ENCODE data around the gene NEK9. TPM values are rescaled to one million over a fixed set of nuclear protein-coding genes. Genes with fewer than 3 reads are reported as not detected.

Gene NEK9
- total RNA-seq, 1 donor from 2014 or later: 133 TPM

DNA sequence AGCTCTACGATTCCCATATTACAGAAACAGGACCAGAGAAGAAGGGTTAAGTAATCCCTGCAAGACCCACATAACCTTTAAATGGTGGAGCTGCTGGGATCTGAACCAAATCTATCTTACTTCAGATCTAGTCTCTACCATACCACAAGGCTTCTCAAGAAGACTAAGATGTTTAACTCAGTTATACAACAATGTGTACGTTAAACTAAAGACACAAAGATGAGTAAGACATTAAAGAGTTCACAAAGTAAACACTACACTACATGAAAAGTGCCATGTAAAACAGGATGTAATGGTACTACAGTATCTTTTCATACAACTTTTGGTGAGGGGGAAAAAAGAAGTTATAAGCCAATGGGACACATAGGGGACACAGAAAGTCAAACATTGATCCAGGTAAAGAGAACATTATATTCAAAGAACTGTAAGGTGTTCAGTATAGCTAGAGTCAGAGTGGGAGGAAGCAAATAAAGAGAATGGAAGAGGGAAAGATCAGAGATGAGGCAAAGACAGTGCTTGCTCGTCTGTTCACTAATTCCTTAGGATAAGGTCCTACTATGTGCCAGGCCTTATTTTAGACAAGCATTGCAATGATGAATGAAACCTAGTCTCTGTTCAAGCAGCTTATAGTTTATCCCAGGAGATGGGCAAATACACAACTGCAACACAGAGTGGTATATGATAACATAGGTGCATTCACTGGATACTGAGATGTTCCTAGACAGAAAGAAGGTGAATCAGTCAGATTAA, 41.9 kb upstream of the NEK9 start:
- Mint-ChIP-seq H3K9me3 (no peaks in the 10 kb centered on the region), H3K4me1 (peaks cover 22% of the 10 kb centered on the region), H3K36me3 (no peaks in the 10 kb centered on the region), H3K27me3 (ENCODE audit: low read depth) (no peaks in the 10 kb centered on the region), H3K4me3 (no peak overlapping the region), H3K27ac (no peak overlapping the region)
- TF ChIP-seq, protein P1, sequence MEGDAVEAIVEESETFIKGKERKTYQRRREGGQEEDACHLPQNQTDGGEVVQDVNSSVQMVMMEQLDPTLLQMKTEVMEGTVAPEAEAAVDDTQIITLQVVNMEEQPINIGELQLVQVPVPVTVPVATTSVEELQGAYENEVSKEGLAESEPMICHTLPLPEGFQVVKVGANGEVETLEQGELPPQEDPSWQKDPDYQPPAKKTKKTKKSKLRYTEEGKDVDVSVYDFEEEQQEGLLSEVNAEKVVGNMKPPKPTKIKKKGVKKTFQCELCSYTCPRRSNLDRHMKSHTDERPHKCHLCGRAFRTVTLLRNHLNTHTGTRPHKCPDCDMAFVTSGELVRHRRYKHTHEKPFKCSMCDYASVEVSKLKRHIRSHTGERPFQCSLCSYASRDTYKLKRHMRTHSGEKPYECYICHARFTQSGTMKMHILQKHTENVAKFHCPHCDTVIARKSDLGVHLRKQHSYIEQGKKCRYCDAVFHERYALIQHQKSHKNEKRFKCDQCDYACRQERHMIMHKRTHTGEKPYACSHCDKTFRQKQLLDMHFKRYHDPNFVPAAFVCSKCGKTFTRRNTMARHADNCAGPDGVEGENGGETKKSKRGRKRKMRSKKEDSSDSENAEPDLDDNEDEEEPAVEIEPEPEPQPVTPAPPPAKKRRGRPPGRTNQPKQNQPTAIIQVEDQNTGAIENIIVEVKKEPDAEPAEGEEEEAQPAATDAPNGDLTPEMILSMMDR (IDR thresholded peaks at IDR 0.05; ENCODE audit: unreplicated experiment): no peak
- no peak for DNase-seq (ENCODE audit: low spot score in 2 of 2, unreplicated experiment in 2 of 2)

DNA sequence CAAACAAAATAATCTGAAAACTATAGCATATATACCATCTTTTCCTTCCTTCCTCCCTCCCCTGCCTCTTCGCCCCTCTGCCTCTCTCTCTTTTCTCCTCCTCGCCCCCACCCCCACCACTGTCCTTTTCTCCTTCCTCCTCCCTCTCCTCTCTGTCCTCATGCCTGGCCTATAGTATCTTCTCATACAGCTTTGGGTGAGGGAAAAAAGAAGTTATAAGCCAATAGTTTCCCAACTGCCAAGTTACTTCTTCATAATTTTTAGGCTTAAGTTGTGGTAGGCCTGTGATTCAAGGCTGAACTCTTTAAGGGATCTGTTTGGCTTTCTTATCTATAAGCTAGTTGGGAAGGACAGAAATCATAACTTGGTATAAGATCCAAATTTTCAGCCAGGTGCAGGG, 40.5 kb upstream of the NEK9 start:
- no peaks in the 10 kb centered on the region for H3K27me3 Mint-ChIP-seq (ENCODE audit: low read depth)
- TF ChIP-seq, protein P1 (IDR thresholded peaks at IDR 0.05; ENCODE audit: unreplicated experiment): no peak
- H3K4me3 Mint-ChIP-seq: no peak overlapping the region
- H3K27ac Mint-ChIP-seq: no peak overlapping the region
- no peaks in the 10 kb centered on the region for H3K36me3 Mint-ChIP-seq
- peaks cover 20% of the 10 kb centered on the region for H3K4me1 Mint-ChIP-seq
- no peaks in the 10 kb centered on the region for H3K9me3 Mint-ChIP-seq
- DNase-seq (ENCODE audit: low spot score in 2 of 2, unreplicated experiment in 2 of 2): no peak

DNA sequence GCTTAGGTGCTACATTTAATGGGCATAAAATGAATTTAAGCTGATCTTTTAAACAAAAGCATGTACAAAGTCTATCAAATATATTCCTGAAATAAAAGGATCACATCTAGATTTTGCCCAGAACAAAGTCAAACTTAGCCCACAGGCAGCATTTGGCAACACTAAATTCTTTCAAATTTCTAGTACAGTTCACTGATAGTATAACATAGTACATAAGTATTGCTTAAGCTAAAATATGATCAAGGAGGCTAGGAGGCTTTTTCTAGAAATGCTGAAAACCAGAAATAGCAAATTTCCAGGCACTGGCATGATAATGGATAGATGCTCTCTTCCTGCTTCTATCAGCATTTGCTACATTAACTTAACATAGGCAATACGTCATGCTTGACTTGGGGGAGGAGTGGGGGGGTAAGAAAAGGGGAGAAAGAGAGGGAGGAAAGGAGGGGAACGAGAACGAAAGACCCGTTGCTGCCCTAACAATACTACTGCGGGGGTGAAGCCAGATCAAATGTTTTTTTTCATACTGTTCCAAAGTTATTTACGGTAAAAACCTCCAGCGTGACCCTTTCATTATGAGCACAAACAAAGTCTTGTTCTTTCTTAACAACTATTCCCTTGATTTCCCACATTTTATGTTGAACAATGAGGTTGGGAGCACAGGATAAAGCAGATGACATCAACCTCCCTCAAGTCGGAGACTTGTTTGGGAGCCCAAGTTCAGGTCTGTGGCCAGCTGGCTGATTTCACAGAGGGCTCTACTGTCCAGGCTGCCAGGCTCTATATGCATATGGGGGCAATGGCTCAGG, 38.9 kb upstream of the NEK9 start:
- DNase-seq (ENCODE audit: low spot score in 2 of 2, unreplicated experiment in 2 of 2): no peak
- H3K4me3 Mint-ChIP-seq: no peak overlapping the region
- peak overlapping the region; percentile 52 for H3K27ac Mint-ChIP-seq
- H3K27me3 Mint-ChIP-seq (ENCODE audit: low read depth): no peaks in the 10 kb centered on the region
- no peaks in the 10 kb centered on the region for H3K36me3 Mint-ChIP-seq
- TF ChIP-seq, protein P1 (IDR thresholded peaks at IDR 0.05; ENCODE audit: unreplicated experiment): no peak
- H3K9me3 Mint-ChIP-seq: no peaks in the 10 kb centered on the region
- H3K4me1 Mint-ChIP-seq: peaks cover 22% of the 10 kb centered on the region

DNA sequence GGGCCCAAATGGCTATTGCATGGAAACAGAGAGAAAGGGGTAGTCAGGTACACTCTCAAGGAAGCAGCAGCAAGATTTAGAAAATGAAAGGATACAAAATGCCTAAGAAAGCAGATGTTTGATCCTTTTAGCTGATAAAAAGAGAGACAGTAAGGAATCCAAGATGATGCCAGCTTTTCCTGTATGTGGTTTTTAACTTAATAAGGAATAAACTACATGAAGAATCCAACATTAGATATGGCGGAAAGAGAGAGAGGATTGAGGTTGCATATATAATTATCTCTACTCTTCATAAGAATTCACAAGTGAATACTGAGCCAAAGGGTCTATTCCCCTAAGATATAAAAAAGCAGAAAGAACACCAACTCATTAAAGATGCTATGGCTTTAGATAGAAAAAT, 38.0 kb upstream of the NEK9 start:
- no peaks in the 10 kb centered on the region for H3K27me3 Mint-ChIP-seq (ENCODE audit: low read depth)
- H3K4me1 Mint-ChIP-seq: peaks cover 24% of the 10 kb centered on the region
- TF ChIP-seq, protein P1 (IDR thresholded peaks at IDR 0.05; ENCODE audit: unreplicated experiment): no peak
- H3K27ac Mint-ChIP-seq: no peak overlapping the region
- H3K4me3 Mint-ChIP-seq: no peak overlapping the region
- H3K36me3 Mint-ChIP-seq: no peaks in the 10 kb centered on the region
- no peak for DNase-seq (ENCODE audit: low spot score in 2 of 2, unreplicated experiment in 2 of 2)
- H3K9me3 Mint-ChIP-seq: no peaks in the 10 kb centered on the region

DNA sequence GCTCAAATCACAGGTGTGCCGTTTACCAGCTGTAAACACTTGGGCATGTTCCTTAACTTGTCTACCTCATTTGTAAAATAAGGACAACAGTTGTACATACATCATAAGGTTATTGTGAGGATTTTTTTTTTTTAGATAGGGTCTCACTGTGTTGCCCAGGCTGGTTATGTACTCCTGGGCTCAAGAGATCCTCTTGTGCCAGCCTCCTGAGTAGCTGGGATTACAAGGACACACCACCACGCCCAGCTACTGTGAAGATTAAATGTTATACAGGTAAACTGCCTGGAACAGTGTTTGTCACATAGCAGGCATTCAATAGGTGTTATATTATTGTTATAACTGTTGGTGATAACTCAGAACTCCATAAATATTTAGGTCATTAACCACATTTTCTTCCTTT, 36.8 kb upstream of the NEK9 start:
- Mint-ChIP-seq H3K4me3 (no peak overlapping the region), H3K9me3 (no peaks in the 10 kb centered on the region), H3K4me1 (peaks cover 27% of the 10 kb centered on the region), H3K36me3 (peaks cover 2% of the 10 kb centered on the region), H3K27me3 (ENCODE audit: low read depth) (no peaks in the 10 kb centered on the region), H3K27ac (no peak overlapping the region)
- DNase-seq (ENCODE audit: low spot score in 2 of 2, unreplicated experiment in 2 of 2): no peak
- TF ChIP-seq, protein P1 (IDR thresholded peaks at IDR 0.05; ENCODE audit: unreplicated experiment): no peak

All from mesothelial cell of epicardium (in vitro differentiated cells).